ENCODE results near the gene ALS2.
"Not testable (repeated sequence)": the region's sequence is repeated elsewhere in the genome, so short reads cannot be mapped to it uniquely, and the experiment has no call there.

- TF ChIP-seq CTCF (conservative IDR thresholded peaks at IDR 0.05; ENCODE audit: low read length); EZH2phosphoT487 (IDR thresholded peaks at IDR 0.05; ENCODE audit: borderline replicate concordance, low read depth, low read length): not testable (repeated sequence)
Observed at GRCh38 chr2:201810604-201811003, 29.9 kb upstream of the ALS2 start.
